ENCODE results near the gene ATG7.

Gene ATG7

DNA sequence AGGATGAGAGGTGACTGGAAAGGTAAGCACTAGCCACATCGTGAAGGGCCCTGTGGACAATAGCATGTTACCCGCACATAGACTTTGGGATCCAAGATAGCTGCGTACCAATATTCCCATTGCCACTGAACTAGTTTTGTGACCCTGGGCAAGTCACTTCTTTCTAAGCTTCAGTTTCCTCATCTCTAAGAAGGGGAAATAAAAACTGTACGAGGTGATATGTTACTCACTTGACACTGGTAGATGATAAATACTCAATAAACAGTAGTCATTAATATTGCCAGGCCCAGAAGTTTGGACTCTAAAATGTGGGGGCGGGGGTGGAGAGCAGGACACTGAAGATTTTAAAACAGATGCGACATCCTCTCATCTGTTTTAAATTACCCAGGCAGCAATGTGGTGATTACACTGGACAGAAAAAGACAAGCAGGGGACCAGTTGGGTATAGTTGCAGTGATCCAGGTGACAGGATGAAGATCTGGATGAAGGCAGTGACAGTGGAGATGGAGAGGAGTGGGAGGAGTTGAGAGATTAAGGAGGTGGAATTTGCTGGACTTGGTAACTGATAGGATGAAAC lies 2.5 kb downstream of the ATG7 start:
- ATAC-seq = no peak
- TF ChIP-seq GLIS3 (CRISPR knock-in tag; IDR thresholded peaks at IDR 0.05) (no peak), ISL1 (CRISPR knock-in tag; IDR thresholded peaks at IDR 0.05) (no peak), TCF4 (CRISPR knock-in tag; IDR thresholded peaks at IDR 0.05; ENCODE audit: borderline replicate concordance) (peak; percentile 61)

GRCh38 chr3:11275926-11276325 lies 3.7 kb downstream of the ATG7 start:
- no peak for ATAC-seq
- TF ChIP-seq ISL1 (CRISPR knock-in tag; IDR thresholded peaks at IDR 0.05) (no peak), TOX (CRISPR knock-in tag; IDR thresholded peaks at IDR 0.05; ENCODE audit: borderline replicate concordance) (no peak), OSR1 (CRISPR knock-in tag; IDR thresholded peaks at IDR 0.05) (no peak), SNAI2 (CRISPR knock-in tag; IDR thresholded peaks at IDR 0.05) (no peak)

DNA sequence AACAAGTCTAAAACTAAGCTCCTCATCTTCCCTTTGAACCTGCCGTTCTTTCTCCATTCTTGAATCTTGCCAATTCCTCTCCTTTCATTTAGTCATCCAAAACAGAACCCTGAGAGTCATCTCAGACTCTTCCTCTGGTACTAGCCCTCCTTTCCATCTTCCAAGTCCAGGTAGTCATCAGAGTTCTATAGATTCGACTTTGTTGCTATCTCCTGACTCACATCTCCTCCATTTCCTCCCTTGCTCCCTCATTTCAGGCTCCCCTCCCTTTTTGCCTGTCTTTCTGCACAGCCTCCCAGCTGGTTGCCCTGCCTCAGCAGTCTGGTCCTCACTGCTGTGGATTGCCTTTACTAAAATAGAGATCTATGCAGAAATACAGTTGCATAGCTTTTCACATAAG lies 4.7 kb downstream of the ATG7 start:
- TF ChIP-seq ISL1 (CRISPR knock-in tag; IDR thresholded peaks at IDR 0.05) (no peak), OSR1 (CRISPR knock-in tag; IDR thresholded peaks at IDR 0.05) (no peak), CSRNP3 (CRISPR knock-in tag; IDR thresholded peaks at IDR 0.05) (no peak), PPARA (CRISPR knock-in tag; IDR thresholded peaks at IDR 0.05; ENCODE audit: borderline replicate concordance) (no peak), PATZ1 (CRISPR knock-in tag; IDR thresholded peaks at IDR 0.05; ENCODE audit: borderline replicate concordance) (no peak), TSHZ2 (CRISPR knock-in tag; IDR thresholded peaks at IDR 0.05) (no peak), ZNF8 (CRISPR knock-in tag; IDR thresholded peaks at IDR 0.05) (no peak), RARB (CRISPR knock-in tag; IDR thresholded peaks at IDR 0.05) (no peak), CSDC2 (CRISPR knock-in tag; IDR thresholded peaks at IDR 0.05) (no peak), ZC3H10 (CRISPR knock-in tag; IDR thresholded peaks at IDR 0.05) (no peak)
- no peak for ATAC-seq

GRCh38 chr3:11282250-11283138 lies 10.3 kb downstream of the ATG7 start:
- no peak for ATAC-seq
- TF ChIP-seq POU6F1 (CRISPR knock-in tag; IDR thresholded peaks at IDR 0.05; ENCODE audit: borderline replicate concordance, low read depth) = no peak
- no peak for TF ChIP-seq ZFP3 (CRISPR knock-in tag; IDR thresholded peaks at IDR 0.05)
- TF ChIP-seq BACH2 (CRISPR knock-in tag; IDR thresholded peaks at IDR 0.05; ENCODE audit: borderline replicate concordance) = no peak
- no peak for TF ChIP-seq TOX (CRISPR knock-in tag; IDR thresholded peaks at IDR 0.05; ENCODE audit: borderline replicate concordance)
- TF ChIP-seq PPARA (CRISPR knock-in tag; IDR thresholded peaks at IDR 0.05; ENCODE audit: borderline replicate concordance) = no peak
- TF ChIP-seq SNAI2 (CRISPR knock-in tag; IDR thresholded peaks at IDR 0.05) = no peak

GRCh38 chr3:11283139-11283475 lies 10.9 kb downstream of the ATG7 start:
- no peak for TF ChIP-seq ESRRG (CRISPR knock-in tag; IDR thresholded peaks at IDR 0.05)
- TF ChIP-seq GLIS3 (CRISPR knock-in tag; IDR thresholded peaks at IDR 0.05) = no peak
- no peak for ATAC-seq
